NCI-H510A (cell line): ENCODE results near the gene BRIP1.
"Not testable (repeated sequence)": the region's sequence is repeated elsewhere in the genome, so short reads cannot be mapped to it uniquely, and the experiment has no call there.

Source experiments
- DNase-seq: peaks from one replicate; lab custom pipeline; 2025; lab: John Stamatoyannopoulos, UW

Gene BRIP1

GRCh38 chr17:61862975-61863800, at the start of gene BRIP1:
Gene BRIP1 (minus strand): TSS chr17:61863528. CDS start chr17:61861539, 1,989 bp downstream.
- peak; percentile 98 for DNase-seq

- no peak for DNase-seq
These were observed 45.1 kb upstream of the BRIP1 start for GRCh38 chr17:61908292-61909037.

GRCh38 chr17:61907361-61907760, 44.0 kb upstream of the BRIP1 start:
- DNase-seq: no peak

- no peak for DNase-seq
These were observed 40.9 kb upstream of the BRIP1 start for GRCh38 chr17:61904094-61904710.

- no peak for DNase-seq
These were observed 39.9 kb upstream of the BRIP1 start for GRCh38 chr17:61903251-61903650.

- no peak for DNase-seq
These were observed 34.3 kb upstream of the BRIP1 start for GRCh38 chr17:61897548-61898180.

- DNase-seq: no peak
These were observed 32.1 kb upstream of the BRIP1 start for GRCh38 chr17:61895391-61895790.

GRCh38 chr17:61894310-61894709, 31.0 kb upstream of the BRIP1 start:
- DNase-seq: not testable (repeated sequence)

GRCh38 chr17:61887733-61888132, 24.4 kb upstream of the BRIP1 start:
- not testable (repeated sequence) for DNase-seq

- DNase-seq: not testable (repeated sequence)
These were observed 22.5 kb upstream of the BRIP1 start for GRCh38 chr17:61885865-61886264.

GRCh38 chr17:61884864-61885263, 21.5 kb upstream of the BRIP1 start:
- no peak for DNase-seq

GRCh38 chr17:61880589-61881102, 17.3 kb upstream of the BRIP1 start:
- DNase-seq: no peak

GRCh38 chr17:61878984-61879612, 15.8 kb upstream of the BRIP1 start:
- no peak for DNase-seq

GRCh38 chr17:61878520-61878919, 15.2 kb upstream of the BRIP1 start:
- no peak for DNase-seq

GRCh38 chr17:61877837-61878236, 14.5 kb upstream of the BRIP1 start:
- DNase-seq: no peak

GRCh38 chr17:61875804-61876203, 12.5 kb upstream of the BRIP1 start:
- no peak for DNase-seq

- no peak for DNase-seq
These were observed 12.0 kb upstream of the BRIP1 start for GRCh38 chr17:61875285-61875684.

- no peak for DNase-seq
These were observed 10.7 kb upstream of the BRIP1 start for GRCh38 chr17:61874075-61874474.

GRCh38 chr17:61872099-61872498, 8.8 kb upstream of the BRIP1 start:
- no peak for DNase-seq

- no peak for DNase-seq
These were observed 5.8 kb upstream of the BRIP1 start for GRCh38 chr17:61869138-61869537.

GRCh38 chr17:61868074-61868473, 4.7 kb upstream of the BRIP1 start:
- no peak for DNase-seq

- DNase-seq: no peak
These were observed 3.7 kb upstream of the BRIP1 start for GRCh38 chr17:61867033-61867432.
